Nephron progenitor cell (in vitro differentiated cells): ENCODE results near the gene IL1RAPL2.

Source experiments
- DNase-seq: peaks from one replicate; pipeline ENCODE4 v3.0.0; 2021
- H3K27ac Mint-ChIP-seq: 2 replicates; pipeline ENCODE4 v1.8.0; 2021; ENCODE audit warnings: mild to moderate bottlenecking, moderate library complexity, mixed read lengths
- H3K27me3 Mint-ChIP-seq: 2 replicates; pipeline ENCODE4 v1.8.0; 2021; ENCODE audit warnings: mild to moderate bottlenecking, low read depth, mixed read lengths; ENCODE audit not compliant: poor library complexity
- H3K36me3 Mint-ChIP-seq: 2 replicates; pipeline ENCODE4 v1.8.0; 2021; ENCODE audit warnings: low read depth, mixed read lengths
- H3K4me1 Mint-ChIP-seq: 2 replicates; pipeline ENCODE4 v1.8.0; 2021; ENCODE audit warnings: mixed read lengths
- H3K4me3 Mint-ChIP-seq: 2 replicates; pipeline ENCODE4 v1.8.0; 2021; ENCODE audit warnings: mild to moderate bottlenecking, moderate library complexity, mixed read lengths
- H3K9me3 Mint-ChIP-seq: 2 replicates; pipeline ENCODE4 v1.8.0; 2021; ENCODE audit warnings: mild to moderate bottlenecking, moderate library complexity, mixed read lengths
- TF ChIP-seq, protein P1 (sequence below): fragments of 200-600 bp; sonication (generic); IDR thresholded peaks from 2 replicates; pipeline ENCODE4 v1.5.0; 2021; ENCODE audit warnings: antibody characterized with exemption

IL1RAPL2 gene

DNA sequence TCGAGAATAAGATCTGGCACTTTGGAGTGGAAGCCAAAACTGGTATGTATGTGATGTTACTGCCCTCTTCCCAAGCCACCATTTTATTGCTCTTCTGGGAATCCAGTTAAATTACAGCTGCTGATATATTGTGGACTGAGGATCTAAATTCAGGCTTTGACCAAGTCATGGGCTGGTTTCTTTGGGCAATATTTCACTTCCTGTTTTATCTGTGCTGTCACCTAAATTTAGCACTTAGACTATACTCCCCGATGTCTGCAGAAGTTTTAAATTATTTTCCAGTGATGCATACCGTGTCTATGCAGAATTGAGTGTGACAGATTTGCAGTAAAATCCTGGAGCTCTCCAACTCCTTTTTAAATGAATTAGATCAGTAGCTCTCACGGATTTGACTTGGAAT, 554.5 kb downstream of the IL1RAPL2 start:
- Mint-ChIP-seq H3K4me3 (no peak overlapping the region), H3K27me3 (no peaks in the 10 kb centered on the region), H3K27ac (peak overlapping the region; percentile 44), H3K4me1 (peaks cover 29% of the 10 kb centered on the region), H3K9me3 (peaks cover 24% of the 10 kb centered on the region), H3K36me3 (peaks cover 4% of the 10 kb centered on the region)
- TF ChIP-seq, protein P1, sequence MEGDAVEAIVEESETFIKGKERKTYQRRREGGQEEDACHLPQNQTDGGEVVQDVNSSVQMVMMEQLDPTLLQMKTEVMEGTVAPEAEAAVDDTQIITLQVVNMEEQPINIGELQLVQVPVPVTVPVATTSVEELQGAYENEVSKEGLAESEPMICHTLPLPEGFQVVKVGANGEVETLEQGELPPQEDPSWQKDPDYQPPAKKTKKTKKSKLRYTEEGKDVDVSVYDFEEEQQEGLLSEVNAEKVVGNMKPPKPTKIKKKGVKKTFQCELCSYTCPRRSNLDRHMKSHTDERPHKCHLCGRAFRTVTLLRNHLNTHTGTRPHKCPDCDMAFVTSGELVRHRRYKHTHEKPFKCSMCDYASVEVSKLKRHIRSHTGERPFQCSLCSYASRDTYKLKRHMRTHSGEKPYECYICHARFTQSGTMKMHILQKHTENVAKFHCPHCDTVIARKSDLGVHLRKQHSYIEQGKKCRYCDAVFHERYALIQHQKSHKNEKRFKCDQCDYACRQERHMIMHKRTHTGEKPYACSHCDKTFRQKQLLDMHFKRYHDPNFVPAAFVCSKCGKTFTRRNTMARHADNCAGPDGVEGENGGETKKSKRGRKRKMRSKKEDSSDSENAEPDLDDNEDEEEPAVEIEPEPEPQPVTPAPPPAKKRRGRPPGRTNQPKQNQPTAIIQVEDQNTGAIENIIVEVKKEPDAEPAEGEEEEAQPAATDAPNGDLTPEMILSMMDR, result no peak
- peak; percentile 4 for DNase-seq

DNA sequence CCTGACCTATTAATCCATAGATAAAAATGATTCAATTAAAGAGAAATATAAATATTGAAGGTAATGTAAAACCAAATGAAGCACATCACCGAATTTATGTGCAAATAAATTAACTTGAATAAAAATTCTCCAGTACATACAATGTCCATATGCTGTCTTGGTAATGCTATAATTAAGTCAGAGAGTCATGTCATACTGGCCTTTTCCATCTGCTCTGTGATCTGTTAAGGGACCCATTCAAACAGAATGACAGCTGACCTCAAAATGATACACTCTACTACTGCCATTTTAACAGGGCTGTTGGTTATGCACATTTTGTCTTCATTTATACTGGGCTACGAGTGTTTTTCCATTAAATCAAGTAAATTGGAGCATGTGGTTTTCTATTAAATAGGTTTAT, 555.2 kb downstream of the IL1RAPL2 start:
- Mint-ChIP-seq H3K27ac (no peak overlapping the region), H3K9me3 (peaks cover 23% of the 10 kb centered on the region), H3K4me3 (no peak overlapping the region), H3K4me1 (peaks cover 29% of the 10 kb centered on the region), H3K36me3 (peaks cover 4% of the 10 kb centered on the region), H3K27me3 (no peaks in the 10 kb centered on the region)
- DNase-seq, result no peak
- TF ChIP-seq, protein P1, result no peak

- TF ChIP-seq, protein P1, result no peak
- no peaks in the 10 kb centered on the region for H3K27me3 Mint-ChIP-seq
- H3K36me3 Mint-ChIP-seq, result no peaks in the 10 kb centered on the region
- no peak overlapping the region for H3K27ac Mint-ChIP-seq
- H3K9me3 Mint-ChIP-seq, result no peaks in the 10 kb centered on the region
- H3K4me3 Mint-ChIP-seq, result no peak overlapping the region
- peaks cover 5% of the 10 kb centered on the region for H3K4me1 Mint-ChIP-seq
- no peak for DNase-seq
Observed at GRCh38 chrX:105126201-105126600, 560.2 kb downstream of the IL1RAPL2 start.

DNA sequence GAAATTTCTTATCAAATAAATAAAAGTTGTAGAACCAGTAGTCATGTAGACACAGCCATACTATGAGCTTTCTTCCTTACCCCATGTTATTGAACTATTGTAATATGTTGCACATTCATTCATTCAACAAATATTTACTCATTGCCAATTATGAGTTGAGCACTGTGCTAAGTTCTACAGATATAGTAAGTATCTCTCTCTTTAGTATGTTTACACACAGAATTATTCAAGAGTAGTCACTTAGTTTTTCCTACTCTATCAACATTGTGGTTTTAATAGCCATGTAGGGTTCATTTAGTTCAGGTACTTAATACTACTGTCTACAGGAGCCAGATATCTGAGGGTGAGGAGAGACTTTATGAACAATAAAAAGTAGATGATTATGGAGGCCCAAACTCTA, 568.3 kb downstream of the IL1RAPL2 start:
- no peaks in the 10 kb centered on the region for H3K4me1 Mint-ChIP-seq
- no peak overlapping the region for H3K27ac Mint-ChIP-seq
- TF ChIP-seq, protein P1, result no peak
- no peak for DNase-seq
- peaks cover 5% of the 10 kb centered on the region for H3K9me3 Mint-ChIP-seq
- H3K4me3 Mint-ChIP-seq, result no peak overlapping the region
- H3K36me3 Mint-ChIP-seq, result no peaks in the 10 kb centered on the region
- no peaks in the 10 kb centered on the region for H3K27me3 Mint-ChIP-seq

- H3K4me1 Mint-ChIP-seq, result no peaks in the 10 kb centered on the region
- H3K27ac Mint-ChIP-seq, result no peak overlapping the region
- TF ChIP-seq, protein P1, result no peak
- no peak overlapping the region for H3K4me3 Mint-ChIP-seq
- no peak for DNase-seq
- peaks cover 9% of the 10 kb centered on the region for H3K9me3 Mint-ChIP-seq
- H3K27me3 Mint-ChIP-seq, result no peaks in the 10 kb centered on the region
- H3K36me3 Mint-ChIP-seq, result no peaks in the 10 kb centered on the region
Observed at GRCh38 chrX:105136786-105137185, 570.8 kb downstream of the IL1RAPL2 start.

DNA sequence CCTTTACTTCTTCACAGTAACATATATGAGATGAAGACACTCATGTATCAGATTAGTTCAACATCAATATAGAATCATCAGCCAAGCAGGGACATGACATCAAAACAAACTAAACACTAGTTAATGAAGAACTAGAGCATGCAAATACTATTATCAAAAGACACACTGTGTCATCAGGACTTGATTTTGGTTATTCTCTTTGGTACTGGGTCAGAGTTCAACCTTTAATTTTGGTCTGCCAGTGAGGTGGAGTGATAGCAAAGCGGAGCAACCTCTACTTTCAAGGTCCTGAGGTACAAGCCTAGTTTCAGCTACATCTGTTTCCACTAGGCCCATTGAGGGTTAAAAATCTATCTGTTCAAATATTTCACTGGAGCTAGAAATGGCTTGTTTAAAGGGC, 584.0 kb downstream of the IL1RAPL2 start:
- Mint-ChIP-seq H3K27ac (no peak overlapping the region), H3K4me3 (no peak overlapping the region), H3K36me3 (no peaks in the 10 kb centered on the region), H3K27me3 (no peaks in the 10 kb centered on the region), H3K4me1 (peaks cover 9% of the 10 kb centered on the region), H3K9me3 (peaks cover 36% of the 10 kb centered on the region)
- TF ChIP-seq, protein P1, result no peak
- no peak for DNase-seq
